Daoy (cell line): ENCODE measurements around the gene PXYLP1. TPM values are rescaled to one million over a fixed set of nuclear protein-coding genes. Genes with fewer than 3 reads are reported as not detected.
A peak's percentile ranks its signal among the peaks of the same experiment; 100 is the strongest.

Source experiments
- DNase-seq: peaks from one replicate; pipeline ENCODE4 v3.0.0-alpha.2; 2015; ENCODE audit warnings: low read depth
- total RNA-seq: library from RNA; depleted of rRNA; stranded (reverse); fragments of >200 nt; shearing (Covaris generic); gene quantifications from 2 replicates; pipeline ENCODE4 v1.2.3, GENCODE V29; 2014

The PXYLP1 gene
- total RNA-seq, 1 experiment from 2014 or later = 8.6 TPM

GRCh38 chr3:141228395-141228794 is 3.2 kb upstream of the PXYLP1 start:
- DNase-seq = no peak

- no peak for DNase-seq
Observed at GRCh38 chr3:141229132-141229531, 2.5 kb upstream of the PXYLP1 start.

GRCh38 chr3:141230293-141230692 is 1.3 kb upstream of the PXYLP1 start:
- DNase-seq = no peak

GRCh38 chr3:141231952-141232823 is 563 bp downstream of the PXYLP1 start:
- DNase-seq = peak; percentile 29

- no peak for DNase-seq
Observed at GRCh38 chr3:141233457-141234161, 2.0 kb downstream of the PXYLP1 start.

GRCh38 chr3:141234283-141234682 is 2.7 kb downstream of the PXYLP1 start:
- DNase-seq = no peak

GRCh38 chr3:141235661-141236171 is 4.1 kb downstream of the PXYLP1 start:
- DNase-seq = peak; percentile 20

GRCh38 chr3:141236361-141236760 is 4.7 kb downstream of the PXYLP1 start:
- no peak for DNase-seq

GRCh38 chr3:141237701-141238521 is 6.3 kb downstream of the PXYLP1 start:
- DNase-seq = peak; percentile 57

- DNase-seq = no peak
Observed at GRCh38 chr3:141239511-141240281, 8.1 kb downstream of the PXYLP1 start.

GRCh38 chr3:141240286-141240685 is 8.7 kb downstream of the PXYLP1 start:
- peak; percentile 71 for DNase-seq

- peak; percentile 87 for DNase-seq
Observed at GRCh38 chr3:141240687-141241615, 9.3 kb downstream of the PXYLP1 start.

GRCh38 chr3:141241616-141242376 is 10.2 kb downstream of the PXYLP1 start:
- no peak for DNase-seq

- DNase-seq = no peak
Observed at GRCh38 chr3:141242377-141243092, 10.9 kb downstream of the PXYLP1 start.

- DNase-seq = peak; percentile 70
Observed at GRCh38 chr3:141243271-141243707, 11.7 kb downstream of the PXYLP1 start.

- DNase-seq = no peak
Observed at GRCh38 chr3:141246224-141246957, 14.8 kb downstream of the PXYLP1 start.

- no peak for DNase-seq
Observed at GRCh38 chr3:141246958-141247301, 15.3 kb downstream of the PXYLP1 start.

- DNase-seq = no peak
Observed at GRCh38 chr3:141248064-141248463, 16.4 kb downstream of the PXYLP1 start.
